Rectal smooth muscle tissue (tissue), 1 donor: ENCODE measurements around the gene MAP4K2.
A peak's percentile ranks its signal among the peaks of the same experiment; 100 is the strongest.

Source experiments
- H3K27ac ChIP-seq: one replicate; pipeline ENCODE4 v1.7.0; 2013; ENCODE audit warnings: low read depth, low read length, inconsistent platforms
- H3K27me3 ChIP-seq: one replicate; pipeline ENCODE4 v1.7.0; 2013; ENCODE audit warnings: low read length; ENCODE audit not compliant: control insufficient read depth, insufficient read depth
- H3K36me3 ChIP-seq: one replicate; pipeline ENCODE4 v1.7.0; 2013; ENCODE audit warnings: low read length; ENCODE audit not compliant: control insufficient read depth, insufficient read depth
- H3K4me1 ChIP-seq: one replicate; pipeline ENCODE4 v1.7.0; 2013; ENCODE audit warnings: low read length; ENCODE audit not compliant: control insufficient read depth, insufficient read depth
- H3K4me3 ChIP-seq: one replicate; pipeline ENCODE4 v1.7.0; 2013; ENCODE audit warnings: low read length
- H3K9ac ChIP-seq: one replicate; pipeline ENCODE4 v1.7.0; 2013; ENCODE audit warnings: low read length

Gene MAP4K2

DNA sequence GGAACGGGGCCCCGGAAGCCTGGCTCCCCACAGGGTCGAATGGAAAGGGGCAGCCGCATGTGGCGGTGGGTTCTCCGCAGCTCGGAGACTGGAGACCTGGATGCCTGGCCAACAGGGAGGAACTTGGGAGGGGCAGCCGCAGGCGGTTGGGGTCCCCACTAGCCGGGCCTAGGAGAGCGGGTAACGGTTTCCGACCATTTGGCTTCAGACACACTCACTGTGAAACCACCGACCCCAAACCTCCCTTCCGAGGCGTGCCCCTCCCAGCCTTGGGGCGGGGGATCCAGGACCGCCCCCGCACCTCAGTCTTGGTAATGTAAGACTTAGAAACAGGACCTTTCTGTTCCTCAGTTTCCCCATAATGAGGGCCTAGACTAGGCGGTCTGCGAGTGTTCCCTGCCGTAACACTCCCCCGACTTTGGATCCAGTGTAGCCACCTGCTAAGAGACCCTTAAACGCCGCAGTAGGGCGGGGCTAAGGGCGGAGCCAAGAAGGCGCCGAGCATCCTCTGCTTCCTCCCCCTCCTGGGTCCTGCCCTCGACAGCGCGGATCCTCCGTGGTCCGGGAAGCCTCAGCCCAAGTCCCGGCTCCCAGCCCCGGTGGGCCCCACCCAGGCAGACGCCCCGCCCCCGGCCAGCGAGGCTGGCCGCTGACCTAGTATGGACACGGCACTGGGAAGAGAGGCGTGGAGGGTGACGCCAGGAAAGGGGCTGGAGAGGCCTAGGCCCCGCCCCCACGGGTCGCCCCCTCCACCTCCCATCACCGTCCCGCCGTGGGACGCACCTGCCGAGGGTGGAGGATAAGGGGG lies 57.3 kb downstream of the MAP4K2 start:
- Histone ChIP-seq H3K36me3 (no peaks in the 10 kb centered on the region), H3K4me3 (peak overlapping the region; percentile 63), H3K4me1 (peaks cover 10% of the 10 kb centered on the region), H3K27ac (peak overlapping the region; percentile 93), H3K27me3 (no peaks in the 10 kb centered on the region), H3K9ac (peak overlapping the region; percentile 53)

- H3K4me1 ChIP-seq, result peaks cover 10% of the 10 kb centered on the region
- peaks cover under 1% of the 10 kb centered on the region for H3K36me3 ChIP-seq
- H3K9ac ChIP-seq, result peak overlapping the region; percentile 53
- peak overlapping the region; percentile 63 for H3K4me3 ChIP-seq
- no peaks in the 10 kb centered on the region for H3K27me3 ChIP-seq
- H3K27ac ChIP-seq, result peak overlapping the region; percentile 93
These were observed 57.9 kb downstream of the MAP4K2 start for GRCh38 chr11:64745189-64745520.

DNA sequence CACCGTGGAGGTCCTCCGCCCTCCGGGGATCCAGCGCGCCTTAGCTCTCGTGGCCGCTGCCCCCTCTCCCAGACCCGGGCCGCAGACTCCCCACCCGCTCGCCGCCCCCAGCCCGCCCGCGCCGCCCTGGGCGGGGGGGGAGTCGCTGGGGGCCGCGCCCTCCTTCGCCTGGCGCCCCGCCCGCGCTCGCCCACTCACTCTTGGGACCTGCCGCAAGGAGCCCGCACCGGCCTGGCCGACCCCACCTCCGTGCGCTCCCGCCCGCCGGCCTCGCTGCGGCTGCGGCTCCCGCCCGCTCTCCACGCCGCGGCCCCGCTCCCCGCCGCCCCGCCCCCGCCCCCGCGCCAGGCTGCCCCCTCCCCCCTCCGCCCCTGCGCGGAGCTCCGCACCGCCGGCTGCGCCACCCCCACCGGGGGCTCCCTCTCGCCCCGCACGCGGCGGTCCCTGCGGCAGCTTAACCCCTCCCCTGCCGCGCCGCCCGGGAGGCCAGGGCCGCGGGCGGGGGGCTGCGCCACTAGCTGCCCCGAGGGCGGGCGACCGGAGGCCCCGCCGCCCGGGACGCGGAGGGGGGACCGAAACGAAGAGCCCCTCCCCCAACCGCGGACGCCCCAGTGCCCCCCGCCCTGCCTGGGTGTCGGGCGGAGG lies 58.3 kb downstream of the MAP4K2 start:
- peak overlapping the region; percentile 76 for H3K4me3 ChIP-seq
- peaks cover 10% of the 10 kb centered on the region for H3K4me1 ChIP-seq
- no peak overlapping the region for H3K9ac ChIP-seq

DNA sequence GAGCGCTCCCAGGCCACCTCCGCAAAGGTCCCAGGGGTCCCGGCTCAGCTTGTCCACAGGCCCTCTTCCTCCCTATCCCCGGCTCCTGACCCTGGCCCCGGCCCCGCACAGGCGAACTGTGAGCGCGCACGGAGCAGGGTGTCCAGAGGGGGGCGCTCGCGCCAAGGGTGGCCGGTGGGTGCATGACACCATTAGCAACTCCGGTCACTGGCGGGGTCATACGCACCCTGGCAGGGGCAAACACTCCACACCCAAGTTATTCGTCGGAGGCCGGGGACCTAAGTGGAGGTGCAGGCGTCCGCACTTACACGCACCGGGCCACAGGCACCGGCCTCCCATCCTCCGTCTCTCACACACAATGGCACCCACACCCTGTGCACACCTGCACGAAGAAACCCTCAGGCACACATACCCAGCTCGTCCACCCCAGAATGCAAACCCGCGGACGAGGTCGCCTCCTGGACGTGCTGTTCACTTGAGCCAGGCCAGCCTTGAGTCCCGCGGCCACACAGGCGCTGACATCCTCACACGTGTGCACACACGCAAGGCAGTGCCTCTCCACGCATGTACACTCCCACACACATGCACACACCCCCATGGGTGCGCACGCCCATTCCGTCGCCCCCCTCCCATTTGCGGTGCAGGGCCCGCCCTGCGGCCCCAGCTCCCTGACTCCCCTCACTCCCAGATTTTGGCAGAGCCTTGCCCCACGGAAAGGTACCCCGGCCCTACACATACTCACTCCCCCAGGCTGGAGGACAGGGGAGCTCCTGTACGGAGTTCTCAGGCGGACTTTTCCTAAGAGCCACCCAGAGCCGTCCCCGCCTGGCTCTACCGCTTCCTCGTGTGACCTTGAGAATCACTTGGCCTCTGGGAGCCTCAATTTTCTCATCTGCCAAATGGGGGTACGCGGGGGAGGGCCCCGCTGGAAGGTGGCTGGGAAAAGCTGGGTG lies 59.1 kb downstream of the MAP4K2 start, which contains the start of gene RASGRP2:
Gene RASGRP2, minus strand, starts transcription at position 552 of the 953 bp plus-strand sequence. CDS start 1,276 bp downstream, outside the sequence.
- H3K36me3 ChIP-seq, result peaks cover 2% of the 10 kb centered on the region
- no peaks in the 10 kb centered on the region for H3K27me3 ChIP-seq
- H3K9ac ChIP-seq, result peak within 1 kb of the TSS; percentile 32
- H3K4me3 ChIP-seq, result peak within 1 kb of the TSS; percentile 76
- peak within 1 kb of the TSS; percentile 93 for H3K27ac ChIP-seq
- H3K4me1 ChIP-seq, result peaks cover 10% of the 10 kb centered on the region

More for the DNA sequence above, 58.3 kb downstream of the MAP4K2 start:
- no peaks in the 10 kb centered on the region for H3K27me3 ChIP-seq
- peak overlapping the region; percentile 93 for H3K27ac ChIP-seq
- peaks cover 2% of the 10 kb centered on the region for H3K36me3 ChIP-seq

GRCh38 chr11:64742889-64743590 lies 60.0 kb downstream of the MAP4K2 start:
- peaks cover 10% of the 10 kb centered on the region for H3K4me1 ChIP-seq
- no peaks in the 10 kb centered on the region for H3K27me3 ChIP-seq
- H3K9ac ChIP-seq, result no peak overlapping the region
- H3K27ac ChIP-seq, result peak overlapping the region; percentile 93
- H3K36me3 ChIP-seq, result peaks cover 2% of the 10 kb centered on the region
- H3K4me3 ChIP-seq, result peak overlapping the region; percentile 76

DNA sequence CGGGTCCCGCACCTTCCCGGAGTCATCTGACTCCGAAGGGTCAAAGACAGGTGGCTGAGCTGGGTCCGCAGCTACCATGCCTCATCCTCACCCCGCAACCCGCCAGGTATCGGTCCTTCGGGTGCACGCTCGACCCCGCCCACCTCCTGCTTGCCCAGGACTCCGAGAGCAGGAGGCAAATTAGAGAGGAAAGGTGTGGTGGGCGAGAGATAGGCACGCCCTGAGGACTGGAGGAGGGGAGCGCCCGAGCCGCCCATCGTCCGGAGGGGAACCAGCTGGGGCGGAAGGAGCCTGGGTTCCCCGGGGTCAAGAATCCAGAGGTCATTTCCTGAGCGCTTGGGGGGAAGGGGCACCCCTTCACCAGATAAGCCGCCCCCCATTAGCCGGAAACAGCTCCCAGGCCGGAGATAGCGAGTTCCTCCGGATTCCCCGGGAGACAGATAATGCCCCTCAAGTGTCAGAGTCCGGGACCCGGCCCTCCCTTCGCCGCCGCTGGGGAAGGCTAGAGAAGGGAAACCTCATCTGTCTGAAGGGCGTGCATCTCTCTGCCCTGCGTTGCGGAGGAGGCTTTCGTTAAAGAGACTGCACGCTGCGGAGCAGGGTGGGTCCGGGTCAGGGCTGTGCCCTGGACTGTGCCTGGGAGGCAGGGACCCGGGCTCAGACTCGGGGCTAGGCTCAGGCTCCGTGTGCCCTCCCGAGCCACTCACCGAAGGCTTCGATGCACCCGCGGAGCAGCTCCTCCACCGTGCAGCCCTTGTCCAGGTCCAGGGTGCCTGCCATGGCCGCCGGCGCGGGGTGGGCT lies 60.7 kb downstream of the MAP4K2 start:
- Histone ChIP-seq H3K9ac (no peak overlapping the region), H3K4me1 (peaks cover 10% of the 10 kb centered on the region), H3K27me3 (no peaks in the 10 kb centered on the region), H3K36me3 (peaks cover 2% of the 10 kb centered on the region), H3K27ac (peak overlapping the region; percentile 93), H3K4me3 (peak overlapping the region; percentile 76)

GRCh38 chr11:64741375-64742086 lies 61.5 kb downstream of the MAP4K2 start:
- Histone ChIP-seq H3K27ac (no peak overlapping the region), H3K36me3 (peaks cover 5% of the 10 kb centered on the region), H3K4me1 (peaks cover 10% of the 10 kb centered on the region), H3K9ac (no peak overlapping the region), H3K4me3 (peak overlapping the region; percentile 76), H3K27me3 (no peaks in the 10 kb centered on the region)

DNA sequence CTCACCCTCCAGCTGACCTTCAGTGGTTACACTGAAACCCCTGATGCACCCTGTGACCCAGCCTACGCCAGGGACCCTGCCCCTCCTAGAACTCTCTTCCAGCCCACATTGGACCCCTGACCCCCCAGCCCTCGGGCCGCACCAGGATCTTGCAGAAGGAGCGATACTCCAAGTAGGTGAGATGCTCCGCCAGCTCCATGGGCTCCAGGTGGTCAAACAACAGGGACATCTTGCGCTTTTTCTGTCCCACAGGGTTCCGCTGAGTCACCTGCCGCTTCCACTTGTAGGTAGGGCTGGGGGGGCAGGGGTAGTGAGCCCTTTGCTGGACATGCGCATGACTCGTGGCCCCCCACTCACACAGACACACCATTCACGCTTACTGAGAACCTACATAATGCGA lies 63.1 kb downstream of the MAP4K2 start:
- Histone ChIP-seq H3K27ac (no peak overlapping the region), H3K36me3 (peaks cover 5% of the 10 kb centered on the region), H3K9ac (no peak overlapping the region), H3K4me1 (peaks cover 4% of the 10 kb centered on the region), H3K27me3 (no peaks in the 10 kb centered on the region), H3K4me3 (no peak overlapping the region)

GRCh38 chr11:64736654-64737053 lies 66.4 kb downstream of the MAP4K2 start:
- Histone ChIP-seq H3K27ac (no peak overlapping the region), H3K27me3 (no peaks in the 10 kb centered on the region), H3K4me1 (no peaks in the 10 kb centered on the region), H3K36me3 (peaks cover 5% of the 10 kb centered on the region), H3K9ac (no peak overlapping the region), H3K4me3 (no peak overlapping the region)

- H3K36me3 ChIP-seq, result peaks cover 5% of the 10 kb centered on the region
- no peaks in the 10 kb centered on the region for H3K4me1 ChIP-seq
- H3K27me3 ChIP-seq, result no peaks in the 10 kb centered on the region
- H3K27ac ChIP-seq, result no peak overlapping the region
- H3K9ac ChIP-seq, result no peak overlapping the region
- H3K4me3 ChIP-seq, result no peak overlapping the region
These were observed 67.2 kb downstream of the MAP4K2 start for GRCh38 chr11:64735725-64736259.
